Bone marrow (tissue), 2 donors: Measurements from ENCODE around the gene DUSP1.

ENCODE experiments used
- DNase-seq, 2 donors: peaks; one replicate each; lab custom pipeline; 2025; lab: John Stamatoyannopoulos, UW

Gene DUSP1

DNA sequence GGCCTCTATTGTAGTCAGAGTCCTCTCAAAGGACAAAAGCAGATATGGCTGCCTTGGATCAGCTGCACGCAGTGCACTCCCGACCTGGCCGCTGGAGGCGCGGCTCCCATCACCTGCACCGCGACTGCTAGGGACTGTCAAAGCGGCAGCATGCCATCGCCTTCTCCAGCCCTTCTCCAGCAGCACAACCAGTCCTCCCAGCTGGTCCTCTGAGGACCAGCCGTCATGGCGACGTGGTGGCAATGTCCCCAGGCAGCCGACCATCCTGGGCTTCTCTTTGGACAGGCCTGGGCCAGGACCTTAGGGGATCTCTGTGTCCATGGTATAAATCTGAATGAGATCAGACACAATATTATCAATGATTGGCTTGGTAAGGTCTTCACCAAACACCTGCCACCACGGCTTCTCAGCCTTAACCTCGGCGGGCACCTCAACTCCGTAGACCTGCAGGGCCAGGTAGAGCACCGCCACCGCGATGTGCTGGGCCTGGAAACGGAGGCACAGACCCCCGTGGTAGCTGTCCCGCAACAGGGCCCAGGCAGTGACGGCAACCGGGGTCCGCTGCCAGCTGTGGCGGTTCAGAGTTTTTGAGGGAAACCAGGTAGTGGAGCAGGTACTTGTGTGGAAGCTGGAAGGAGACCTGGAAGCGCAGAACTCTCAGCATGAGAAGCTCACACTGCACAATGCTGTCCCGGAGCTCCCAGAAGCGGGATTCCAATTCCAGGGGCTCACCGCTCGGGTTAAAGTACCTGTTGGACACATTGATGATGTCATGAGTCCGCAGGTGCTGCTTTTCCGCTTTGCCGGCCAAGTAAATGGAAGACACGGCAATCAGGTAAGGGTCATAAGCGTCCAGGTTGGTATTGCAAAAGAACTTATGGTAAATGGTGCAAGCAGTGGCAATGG is 8.5 kb downstream of the DUSP1 start:
- no peak for DNase-seq

DNA sequence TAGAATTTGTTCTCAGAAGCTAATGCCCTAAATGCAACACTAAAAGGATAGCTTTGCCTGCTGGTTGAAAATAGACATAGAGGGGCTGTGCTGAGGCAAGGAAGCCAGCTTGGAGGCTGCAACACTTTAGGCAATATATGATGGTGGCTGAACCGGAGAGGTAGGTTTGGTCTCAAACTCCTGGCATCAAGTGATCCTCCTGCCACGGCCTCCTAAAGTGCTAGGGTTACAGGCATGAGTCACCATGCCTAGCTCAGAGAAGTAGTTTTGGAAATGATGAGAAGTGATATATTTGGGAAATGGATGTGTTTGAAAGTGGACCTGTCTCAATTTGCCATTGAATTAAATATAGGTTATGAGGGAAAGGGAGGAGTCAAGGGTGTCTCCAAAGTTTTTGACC is 10.0 kb downstream of the DUSP1 start:
- no peak for DNase-seq

DNA sequence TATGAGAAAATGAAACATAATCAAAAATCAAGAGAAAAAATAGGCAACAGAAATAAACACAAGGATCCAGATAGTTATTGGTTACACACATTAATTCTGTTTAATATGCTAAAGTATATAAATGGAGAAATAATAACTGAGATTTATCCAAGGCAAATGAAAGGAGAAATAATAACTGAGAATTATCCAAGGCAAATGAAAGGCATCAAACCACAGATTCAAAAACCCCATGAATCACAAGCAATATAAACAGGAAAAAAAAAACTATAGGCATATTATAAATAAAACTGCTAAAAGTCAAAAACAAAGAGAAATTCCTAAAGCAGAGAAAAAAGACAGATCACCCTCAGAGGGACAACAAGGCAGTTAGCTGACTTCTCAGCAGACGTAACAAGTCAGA is 10.9 kb downstream of the DUSP1 start:
- no peak for DNase-seq

DNA sequence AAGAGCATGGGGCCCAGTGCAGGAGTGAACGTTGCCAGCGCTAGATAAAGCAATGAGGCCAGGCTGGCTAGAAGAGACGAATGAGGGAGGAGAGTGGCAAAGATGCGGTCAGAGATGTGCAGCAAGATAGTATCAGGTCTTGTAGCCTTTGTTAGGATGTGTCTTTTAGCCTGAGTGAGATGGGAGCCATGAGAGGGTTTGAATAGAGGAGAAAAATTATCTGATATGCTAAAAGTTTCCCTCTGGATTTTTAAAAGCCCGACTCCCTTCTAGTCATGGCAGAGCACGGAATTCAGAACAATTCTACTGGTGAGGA is 12.2 kb downstream of the DUSP1 start:
- DNase-seq, result no peak

DNA sequence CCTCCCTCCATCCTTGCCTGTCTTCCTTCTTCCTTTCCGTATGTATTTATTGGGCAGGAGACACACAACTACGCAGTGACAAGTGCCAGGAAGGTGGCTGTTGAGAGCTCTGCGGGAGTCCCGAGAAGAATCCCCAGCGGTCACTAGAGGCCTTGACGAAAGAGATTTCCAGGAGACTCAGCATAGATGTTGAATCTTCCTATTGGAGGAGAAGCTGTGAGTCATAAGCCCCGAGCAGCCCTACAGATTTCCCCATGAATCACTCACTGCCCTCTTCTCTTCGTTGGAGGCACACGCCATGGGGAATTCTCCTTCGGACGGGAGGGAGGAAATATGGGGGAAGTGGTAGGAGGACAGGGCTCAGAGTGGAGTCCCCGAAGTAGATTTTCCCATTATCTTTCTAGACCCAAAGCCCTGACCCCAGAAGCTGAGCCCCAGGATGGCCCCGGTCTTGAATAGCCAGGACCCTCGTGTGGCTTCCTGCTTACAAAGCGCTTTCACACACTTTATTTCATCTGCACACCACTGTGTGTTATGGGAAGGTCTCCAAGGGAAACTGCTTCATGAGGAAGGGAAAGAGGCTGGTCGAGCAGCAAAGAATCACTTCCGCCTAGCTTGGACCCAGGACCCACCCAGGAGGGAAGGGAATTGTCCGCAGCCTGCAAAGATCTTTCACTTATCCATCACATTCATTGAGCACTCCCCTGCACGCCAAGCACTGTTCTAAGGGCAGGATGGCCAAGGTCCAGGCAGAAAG is 12.7 kb downstream of the DUSP1 start:
- DNase-seq, result no peak

DNA sequence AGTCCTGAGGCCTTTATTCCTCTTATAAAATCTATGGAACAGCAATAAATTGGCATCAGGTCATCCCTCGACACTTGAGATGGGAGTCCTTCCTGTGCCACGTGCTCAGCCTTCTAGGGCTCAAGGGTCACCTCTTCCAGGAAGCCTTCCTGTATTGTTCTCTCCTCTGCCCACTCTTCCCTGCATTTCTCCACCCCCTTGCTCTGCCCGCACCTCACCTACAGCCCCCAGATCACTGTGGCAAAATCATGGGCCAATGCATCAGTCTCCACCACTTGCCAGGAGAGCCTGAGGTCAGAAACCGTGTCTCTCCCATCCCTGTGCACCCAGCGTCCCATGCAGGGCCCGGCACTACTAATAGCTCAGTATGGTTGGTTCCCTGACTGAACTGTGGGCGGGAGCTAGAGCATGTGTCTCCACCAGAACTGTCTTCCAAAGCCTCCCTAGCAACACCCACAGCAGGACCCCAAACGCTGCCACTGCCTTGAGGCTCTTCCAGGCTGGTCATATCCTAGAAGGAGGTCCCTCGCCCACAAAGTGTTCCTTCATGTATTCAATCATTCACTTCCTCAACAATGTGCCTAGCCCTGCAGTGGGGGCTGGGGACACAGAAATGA is 13.5 kb downstream of the DUSP1 start:
- no peak for DNase-seq

DNA sequence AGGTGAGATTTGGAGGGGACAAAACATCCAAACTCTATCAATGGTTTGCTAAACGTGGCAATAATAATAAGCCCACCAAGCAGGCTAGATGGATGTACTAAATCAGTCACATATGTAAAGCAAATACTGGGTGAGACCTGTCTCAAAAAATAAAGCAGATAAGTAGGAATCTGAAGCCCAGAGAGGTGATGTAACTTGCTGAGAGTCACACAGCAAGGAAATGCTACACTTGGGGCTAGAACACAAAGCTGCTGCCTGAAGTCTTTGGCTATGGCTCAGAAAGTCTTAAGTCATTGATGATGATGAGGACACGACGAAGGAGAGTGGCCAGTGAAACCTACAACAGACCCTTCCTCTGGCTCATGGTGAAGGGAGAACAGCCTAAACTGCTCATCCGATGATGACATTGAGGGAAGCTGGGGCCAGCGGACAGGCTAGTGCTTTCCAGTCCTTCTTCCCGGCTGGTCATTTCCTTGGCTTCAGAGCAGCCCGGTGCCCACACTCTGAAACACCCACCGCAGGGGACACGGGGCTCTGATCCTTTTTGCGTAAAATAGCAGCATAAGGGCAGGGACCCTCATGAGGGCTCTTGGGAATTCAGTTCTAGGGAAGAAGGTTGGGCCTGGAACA is 14.1 kb downstream of the DUSP1 start:
- DNase-seq, result no peak

DNA sequence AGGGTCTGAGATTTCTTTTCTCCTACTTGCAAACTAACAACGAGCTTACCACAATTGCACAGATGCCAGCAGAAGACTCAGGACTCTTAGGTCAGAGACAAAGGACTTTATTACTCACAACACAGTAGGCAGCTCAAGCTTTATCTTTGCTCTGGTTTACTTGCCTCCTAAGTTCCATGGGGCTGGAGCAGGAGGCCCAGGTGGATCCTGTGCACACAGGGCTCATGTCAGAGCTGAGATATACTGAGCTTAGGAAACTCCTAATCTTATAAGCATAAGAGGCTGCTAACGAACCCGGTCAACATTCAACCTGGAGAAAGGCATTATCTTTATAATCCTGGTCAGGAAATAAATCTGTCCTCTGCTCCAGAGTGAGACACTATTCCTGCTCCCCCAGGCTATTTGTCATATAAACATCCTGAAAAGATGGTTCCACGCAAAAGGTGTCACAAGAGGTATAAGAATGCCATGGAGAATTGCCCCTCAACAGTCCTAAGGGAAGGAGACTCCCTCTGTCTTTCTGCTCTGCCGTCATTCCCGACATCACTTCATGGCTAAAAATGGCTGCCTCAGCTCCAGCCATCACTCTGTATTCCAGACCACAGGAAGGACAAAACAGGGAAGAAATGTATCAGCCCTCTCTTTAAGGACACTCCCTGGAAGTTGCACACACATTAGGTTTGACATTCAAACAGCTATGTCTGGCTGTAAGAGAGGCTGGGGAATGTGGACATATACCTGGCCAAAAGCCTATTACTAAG is 16.2 kb downstream of the DUSP1 start:
- no peak for DNase-seq

DNA sequence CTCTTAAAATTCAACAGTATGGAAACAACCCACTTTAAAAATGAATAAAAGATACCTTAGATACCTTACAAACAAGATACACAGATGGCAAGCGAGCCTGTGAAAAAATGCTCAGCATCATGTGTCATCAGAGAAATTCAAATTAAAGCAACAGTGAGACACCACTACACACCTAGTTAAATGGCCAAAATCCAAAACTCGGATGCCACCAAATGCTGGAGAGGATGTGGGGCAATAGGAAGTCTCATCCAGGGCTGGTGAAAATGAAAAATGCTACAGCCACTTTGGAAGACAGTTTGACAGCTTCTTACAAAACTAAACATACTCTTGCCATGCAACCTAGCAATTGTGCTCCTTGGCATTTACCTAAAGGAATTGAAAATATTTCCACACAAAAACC is 17.9 kb downstream of the DUSP1 start:
- DNase-seq, result no peak

DNA sequence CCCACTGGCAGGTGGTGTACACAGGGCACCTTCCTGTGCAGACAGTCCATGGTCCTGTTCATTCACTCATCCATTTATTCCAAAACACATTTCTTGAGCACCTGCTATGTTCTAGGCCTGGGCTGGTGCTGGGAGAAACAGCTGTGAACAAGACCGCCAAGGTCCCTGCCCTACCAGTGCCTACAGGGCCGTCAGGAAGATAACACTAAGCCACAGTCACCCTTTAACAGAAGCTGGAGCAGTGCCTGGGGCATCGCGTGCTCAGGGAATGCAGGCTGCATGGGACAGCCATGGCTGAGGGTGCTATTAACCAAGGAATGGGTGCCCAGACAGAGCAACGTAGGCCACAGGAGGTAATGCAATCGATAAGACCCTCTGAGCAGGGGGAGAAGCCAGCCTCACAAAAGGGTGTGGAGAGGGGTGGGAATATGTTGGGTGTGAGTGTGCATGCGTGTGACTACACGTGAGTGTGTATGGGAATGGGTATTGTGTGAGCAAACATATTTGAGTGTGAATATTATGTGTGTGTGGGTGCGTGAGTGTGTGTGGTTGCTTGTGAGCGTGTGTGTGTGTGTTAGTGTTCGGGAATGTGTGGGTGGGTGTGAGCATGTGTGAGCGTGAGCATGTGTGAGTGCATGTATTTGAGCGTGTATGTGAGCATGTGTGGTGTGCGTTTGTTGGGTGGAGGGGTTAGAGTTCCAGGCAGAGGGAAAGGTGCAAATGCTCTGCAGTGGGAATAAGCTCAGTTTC is 19.1 kb downstream of the DUSP1 start:
- DNase-seq, result no peak

DNA sequence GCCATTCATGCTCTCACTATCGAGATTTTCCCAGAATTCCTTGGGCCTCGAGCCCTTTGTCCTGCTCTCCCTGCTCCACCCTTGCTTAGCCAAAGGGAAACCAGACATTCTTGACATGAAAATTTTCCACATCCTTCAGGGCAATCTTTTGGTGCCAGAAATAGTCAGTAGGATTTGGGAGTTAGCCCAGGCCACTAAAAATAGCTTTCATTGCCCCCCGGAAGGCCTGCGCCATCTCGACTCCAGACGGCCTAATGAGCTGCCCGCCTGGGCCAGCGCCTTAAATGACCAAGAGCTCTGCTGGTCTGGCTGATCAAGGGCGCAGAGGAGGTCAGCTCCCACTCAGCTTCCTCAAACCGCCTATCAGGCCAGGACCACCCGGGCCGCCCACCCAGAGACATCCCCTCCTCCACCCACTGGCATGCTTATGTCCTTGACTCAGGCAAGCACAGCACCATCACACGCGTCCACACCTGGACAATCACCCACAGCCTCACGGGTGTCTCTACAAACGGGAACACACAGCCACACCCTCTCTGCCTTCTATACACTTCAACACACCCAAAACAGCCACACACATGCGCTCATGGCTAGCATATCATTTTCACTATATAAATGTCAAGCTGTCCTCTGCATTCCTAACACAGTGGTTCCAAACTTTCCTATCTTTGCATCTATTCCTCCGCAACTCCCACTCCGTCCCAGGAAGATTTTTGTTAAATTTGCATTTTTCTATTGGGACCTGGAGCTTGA is 20.9 kb downstream of the DUSP1 start:
- DNase-seq, result no peak

DNA sequence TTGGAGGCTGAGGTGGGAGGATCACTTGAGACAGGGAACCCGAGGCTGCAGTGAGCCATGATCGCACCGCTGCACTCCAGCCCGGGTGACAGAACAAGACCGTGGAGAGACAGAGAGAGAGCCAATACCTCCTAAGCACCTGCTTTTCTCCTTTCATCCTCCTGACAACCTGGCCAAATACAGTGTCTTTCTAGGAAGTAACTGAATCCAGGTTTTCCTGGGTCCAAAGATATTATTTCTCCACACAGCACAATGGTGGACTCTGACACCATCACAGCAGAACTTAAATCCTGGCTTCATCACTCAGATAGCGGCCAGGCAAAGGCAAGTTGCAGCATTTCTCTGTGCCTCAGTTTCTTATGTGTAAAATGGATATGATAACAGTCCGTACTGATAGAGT is 21.9 kb downstream of the DUSP1 start:
- DNase-seq, result no peak

DNA sequence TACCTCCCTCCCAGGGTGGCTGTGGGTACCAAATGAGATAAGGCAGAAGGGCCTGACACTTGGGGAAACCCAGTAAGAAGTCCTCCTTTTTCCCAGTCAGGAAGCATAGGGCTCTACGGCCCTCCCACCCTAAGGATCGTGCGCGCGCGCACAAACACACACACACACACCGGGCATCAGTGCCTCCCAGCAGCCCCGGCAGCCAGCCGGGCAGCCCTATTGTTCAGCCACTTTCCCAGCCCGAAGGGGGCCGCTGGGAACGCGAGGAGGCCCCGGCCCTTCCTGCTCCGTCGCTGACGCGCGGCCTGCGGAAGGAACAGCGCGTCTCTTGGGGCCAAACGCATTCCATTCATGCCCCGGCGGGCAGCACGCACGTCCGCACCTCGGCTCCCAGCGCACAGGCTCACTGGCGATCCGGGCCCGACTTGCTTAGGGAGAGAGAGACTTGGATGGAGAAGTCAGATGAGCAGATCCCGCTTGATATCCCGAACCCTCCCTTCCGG is 22.6 kb downstream of the DUSP1 start:
- DNase-seq, result no peak

DNA sequence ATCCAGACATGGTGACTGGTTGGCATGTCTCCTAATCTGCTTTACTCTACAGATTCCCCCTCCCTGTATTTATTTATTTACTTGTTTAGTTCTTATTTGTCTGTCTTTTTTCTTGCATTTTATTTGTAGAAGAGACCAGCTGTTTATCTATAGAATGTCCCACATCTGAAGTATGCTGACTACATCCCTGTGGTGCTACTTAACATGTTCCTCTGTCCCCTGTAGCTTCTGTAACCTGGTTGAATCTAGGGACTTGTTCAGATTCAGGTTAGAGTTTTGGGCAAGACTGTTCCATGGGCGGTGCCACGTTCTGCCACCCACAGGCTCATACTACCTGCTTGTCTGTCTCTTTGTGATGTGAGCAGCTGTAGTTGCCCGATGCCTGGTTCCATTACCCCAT is 23.5 kb downstream of the DUSP1 start:
- DNase-seq, result no peak

DNA sequence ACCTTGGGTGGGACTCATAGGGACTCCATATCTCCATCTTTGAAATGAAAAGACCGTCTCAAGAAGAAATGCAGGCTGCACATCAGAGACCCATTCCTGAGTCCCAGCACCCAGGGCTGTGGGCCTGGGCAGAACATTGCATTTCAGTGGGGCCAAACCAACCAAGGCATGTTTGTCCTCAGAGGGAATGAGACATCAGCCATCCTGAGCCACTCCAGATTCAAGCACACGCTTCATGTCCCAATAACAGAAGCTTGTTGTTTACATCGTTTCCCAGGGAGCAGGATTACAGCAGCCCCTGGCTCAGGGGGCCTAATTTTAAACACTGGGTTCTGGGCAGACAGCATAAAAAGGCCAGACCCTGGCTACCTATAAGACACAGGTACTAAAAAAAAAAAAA is 24.3 kb downstream of the DUSP1 start:
- DNase-seq, result no peak

DNA sequence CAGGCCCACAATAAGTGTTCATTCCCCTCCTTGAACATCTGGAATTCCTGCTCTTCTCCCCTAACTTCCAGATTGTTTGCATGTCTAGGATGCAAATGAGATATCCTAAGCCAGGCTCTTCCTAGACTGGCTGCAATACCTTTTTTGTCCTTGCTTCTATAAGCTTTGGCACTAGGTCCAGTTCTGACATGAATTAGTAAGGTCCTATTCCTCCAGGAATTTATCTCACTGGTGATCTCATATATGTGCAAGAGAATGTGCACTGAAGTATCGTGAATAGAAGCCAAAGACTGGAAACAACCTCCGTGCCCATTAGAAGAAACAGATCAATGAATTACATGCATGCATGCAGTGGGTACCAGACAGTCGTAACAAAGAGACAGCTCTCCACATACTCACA is 25.2 kb downstream of the DUSP1 start:
- no peak for DNase-seq

DNA sequence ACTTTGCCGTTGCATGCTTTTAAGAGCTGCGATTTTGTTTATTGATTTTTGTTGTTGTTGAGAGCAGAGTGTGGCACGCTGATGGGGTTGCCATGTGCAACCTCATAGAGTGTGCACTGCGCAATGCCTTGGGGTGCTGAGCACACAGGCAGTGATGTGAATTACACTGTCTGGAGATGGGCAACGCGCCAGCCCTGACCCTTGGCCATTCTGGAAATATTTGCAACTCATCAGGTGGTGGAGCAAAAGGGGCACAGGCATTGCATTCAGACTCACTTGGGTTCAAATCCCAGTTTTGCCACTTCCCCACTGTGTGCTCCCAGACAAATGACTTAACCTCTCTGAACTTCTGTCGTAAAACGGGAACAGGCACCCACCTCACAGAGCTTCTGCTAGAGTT is 25.6 kb downstream of the DUSP1 start:
- DNase-seq, result no peak

DNA sequence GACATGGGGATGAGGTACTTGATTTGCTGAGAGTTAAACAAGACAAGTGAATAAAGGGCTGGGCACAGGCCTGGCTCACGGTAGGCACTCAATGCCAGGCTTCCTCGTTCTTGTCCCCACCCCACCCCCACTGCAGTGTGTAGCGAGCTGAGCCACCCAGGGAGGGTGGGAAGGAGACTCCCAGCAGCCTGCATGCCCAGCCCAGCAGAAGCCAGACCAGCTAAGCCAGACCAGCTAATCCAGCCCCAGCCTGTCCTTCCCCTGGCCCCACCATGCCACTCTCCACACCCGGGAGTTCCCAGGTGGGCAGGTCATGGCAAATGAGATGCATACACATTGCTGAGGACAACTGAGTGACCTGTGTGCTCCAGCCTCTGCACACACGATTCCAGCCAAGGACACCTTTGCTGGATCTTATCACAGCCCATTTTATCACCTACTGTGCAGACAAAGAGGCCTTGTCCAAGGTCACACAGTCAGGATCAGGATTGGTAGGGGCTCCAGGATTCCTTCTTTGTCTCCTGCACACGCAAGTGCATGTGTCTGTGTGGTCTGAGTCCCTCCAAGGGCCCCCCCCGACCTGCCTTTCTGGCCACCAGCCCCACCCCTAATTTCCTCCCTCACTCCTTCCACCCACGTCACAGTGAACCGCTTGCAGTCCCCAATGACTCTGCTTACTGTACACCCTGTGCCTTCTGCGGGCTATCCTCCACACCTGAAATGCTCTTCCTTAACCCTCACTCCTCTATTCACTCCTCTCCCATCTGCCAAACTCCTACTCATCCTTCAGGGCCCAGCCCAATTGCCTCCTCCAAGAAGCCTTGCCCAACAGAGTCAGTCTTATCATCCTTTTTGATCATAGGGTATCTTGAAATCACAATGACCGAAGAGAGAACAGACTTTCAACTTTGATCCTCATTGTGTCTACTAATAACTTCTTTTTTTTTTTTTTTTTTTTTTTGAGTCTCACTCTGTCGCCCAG is 26.6 kb downstream of the DUSP1 start:
- no peak for DNase-seq
